ENCODE measurements around the gene NFKBIB. TPM values are rescaled to one million over a fixed set of nuclear protein-coding genes. Genes with fewer than 3 reads are reported as not detected.
A peak's percentile ranks its signal among the peaks of the same experiment; 100 is the strongest.

Gene NFKBIB
- total RNA-seq, 1 experiment from 2014 or later, result 51.2 TPM

DNA sequence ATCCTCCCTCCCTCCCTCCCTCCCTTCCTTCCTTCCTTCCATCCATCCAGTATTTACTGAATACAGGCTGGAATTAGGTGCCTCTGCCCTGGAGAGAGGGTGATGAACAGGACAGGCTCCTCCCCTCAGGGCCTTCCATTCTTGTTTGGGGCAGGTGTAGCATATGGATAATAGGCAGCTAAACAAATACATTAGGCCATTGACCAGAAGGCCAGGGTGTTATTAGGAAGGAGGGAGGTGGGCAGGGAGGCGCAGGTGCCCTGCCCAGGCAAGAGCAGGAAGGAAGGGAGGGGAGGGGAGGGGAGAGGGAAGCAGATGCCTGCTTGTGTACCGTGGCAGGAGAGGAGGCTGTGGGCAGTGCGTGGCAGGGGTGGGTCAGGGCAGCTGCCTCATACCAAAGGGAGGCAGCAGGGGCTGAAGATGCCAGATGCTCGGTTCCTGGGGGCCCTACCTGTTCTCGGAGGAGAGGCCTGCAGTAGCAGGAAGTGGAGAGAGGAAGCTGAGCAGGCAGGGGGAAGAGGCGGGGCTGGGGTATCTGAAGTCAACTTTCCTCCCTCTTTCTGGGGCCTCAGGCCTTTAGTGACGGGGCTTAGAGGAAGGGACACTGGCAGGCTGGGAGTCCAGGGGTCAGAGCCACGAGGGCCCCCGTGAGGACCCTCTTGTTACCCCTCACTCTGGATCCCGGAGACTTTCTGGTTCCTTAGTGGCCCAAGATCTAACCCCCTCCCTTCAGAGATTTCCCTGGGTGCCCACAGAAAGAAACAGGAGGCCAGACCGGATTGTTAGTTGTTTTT is 21.8 kb upstream of the NFKBIB start, which contains the start of gene RINL:
TSS of gene RINL (minus strand) at position 495 of the 794 bp plus-strand sequence. CDS start 1,533 bp downstream, outside the sequence.
- peak within 1 kb of the TSS; percentile 62 for H3K9ac ChIP-seq (ENCODE audit: low read length)
- peak within 1 kb of the TSS; percentile 53 to 65 for H3K4me3 ChIP-seq (replicated peaks in 1 of 2; ENCODE audit: low read depth in 1 of 2, low read length in 2 of 2)
- DNase-seq (ENCODE audit: low read depth, low spot score) (no peak), ATAC-seq (peak; percentile 77)
- ChIA-PET POLR2A (interaction anchor here (0.8 to 1.2 kb wide), 2 partner anchors 15 to 22 kb away, joined by 3 read pairs; partner anchors contain the start of gene NFKBIB), CTCF (interaction anchor here (4.5 kb wide), 1 partner anchor 9 kb away, joined by 28 read pairs; no protein-coding TSS in a partner anchor), RAD21 (ENCODE audit: low non-redundant PET in 1 of 2, low total read pairs in 2 of 2, uncharacterized antibody in 2 of 2, unreplicated experiment in 2 of 2) (no interaction called here)
- H3K4me1 ChIP-seq (ENCODE audit: control insufficient read depth in 1 of 2, insufficient read depth in 2 of 2, low read length in 2 of 2), result peaks cover 12 to 16% of the 10 kb centered on the region in 2 experiments; a peak in 3 of 4 replicates
- no peaks in the 10 kb centered on the region for H3K9me2 ChIP-seq (ENCODE audit: insufficient read depth)
- no peaks in the 10 kb centered on the region for H3K79me2 ChIP-seq (ENCODE audit: insufficient read depth, low read length)
- no peaks in the 10 kb centered on the region for H3K9me3 ChIP-seq (ENCODE audit: control insufficient read depth in 1 of 2, insufficient read depth in 1 of 2, low read depth in 1 of 2, low read length in 2 of 2)
- no peaks in the 10 kb centered on the region for H4K20me1 ChIP-seq (ENCODE audit: insufficient read depth)
- H3K4me2 ChIP-seq (ENCODE audit: low read length), result peak within 1 kb of the TSS; percentile 88
- TSS peak; percentile 43 for BruUV-seq (replicated peaks)
- H2AFZ ChIP-seq (ENCODE audit: low read depth, low read length, poor library complexity, severe bottlenecking), result peak within 1 kb of the TSS; percentile 32
- TF ChIP-seq, protein P1, sequence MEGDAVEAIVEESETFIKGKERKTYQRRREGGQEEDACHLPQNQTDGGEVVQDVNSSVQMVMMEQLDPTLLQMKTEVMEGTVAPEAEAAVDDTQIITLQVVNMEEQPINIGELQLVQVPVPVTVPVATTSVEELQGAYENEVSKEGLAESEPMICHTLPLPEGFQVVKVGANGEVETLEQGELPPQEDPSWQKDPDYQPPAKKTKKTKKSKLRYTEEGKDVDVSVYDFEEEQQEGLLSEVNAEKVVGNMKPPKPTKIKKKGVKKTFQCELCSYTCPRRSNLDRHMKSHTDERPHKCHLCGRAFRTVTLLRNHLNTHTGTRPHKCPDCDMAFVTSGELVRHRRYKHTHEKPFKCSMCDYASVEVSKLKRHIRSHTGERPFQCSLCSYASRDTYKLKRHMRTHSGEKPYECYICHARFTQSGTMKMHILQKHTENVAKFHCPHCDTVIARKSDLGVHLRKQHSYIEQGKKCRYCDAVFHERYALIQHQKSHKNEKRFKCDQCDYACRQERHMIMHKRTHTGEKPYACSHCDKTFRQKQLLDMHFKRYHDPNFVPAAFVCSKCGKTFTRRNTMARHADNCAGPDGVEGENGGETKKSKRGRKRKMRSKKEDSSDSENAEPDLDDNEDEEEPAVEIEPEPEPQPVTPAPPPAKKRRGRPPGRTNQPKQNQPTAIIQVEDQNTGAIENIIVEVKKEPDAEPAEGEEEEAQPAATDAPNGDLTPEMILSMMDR (IDR thresholded peaks at IDR 0.05 in 2 of 3, conservative IDR thresholded peaks at IDR 0.05 in 1 of 3; ENCODE audit: borderline replicate concordance in 1 of 3, insufficient read depth in 1 of 3, low read depth in 2 of 3, low read length in 2 of 3), result no peak
- TF ChIP-seq SRF (IDR thresholded peaks at IDR 0.05; ENCODE audit: low read depth), result no peak
- TF ChIP-seq POLR2AphosphoS5 (IDR thresholded peaks at IDR 0.05; ENCODE audit: low read depth, low read length), result peak; percentile 72
- no peak for TF ChIP-seq EGR1 (IDR thresholded peaks at IDR 0.05; ENCODE audit: low read depth)
- 0 out of 2 replicates have a peak, but pooled peaks have one; percentile 24 for TF ChIP-seq ZFX (IDR thresholded peaks at IDR 0.05)
- H3K36me3 ChIP-seq (ENCODE audit: control insufficient read depth in 1 of 2, insufficient read depth in 2 of 2, low read length in 2 of 2), result no peaks in the 10 kb centered on the region
- intact Hi-C loops (cut with micrococcal nuclease), result no loop called here
- peak within 1 kb of the TSS; percentile 77 for H3K27ac ChIP-seq (ENCODE audit: low read depth, low read length)
- H3K27me3 ChIP-seq (ENCODE audit: insufficient read depth, low read length), result no peaks in the 10 kb centered on the region
